GM23338 (cell line): ENCODE measurements around the gene RAD51D. TPM values are rescaled to one million over a fixed set of nuclear protein-coding genes. Genes with fewer than 3 reads are reported as not detected.

Experiments used
- ATAC-seq: fragments of 200-7000 bp; cut with Tn5 transposase; 3 replicates; pipeline ENCODE4 v1.9.1; 2020
- DNase-seq: peaks from one replicate; pipeline ENCODE4 v3.0.0-alpha.2; 2015; ENCODE audit warnings: low spot score
- H2AFZ ChIP-seq: fragments of 200-600 bp; sonication (generic); 2 replicates; pipeline ENCODE4 v1.8.0; 2016; ENCODE audit warnings: antibody characterized with exemption, mild to moderate bottlenecking, moderate library complexity
- H3F3A ChIP-seq: fragments of 200-600 bp; sonication (generic); replicated peaks from 2 replicates; pipeline ENCODE4 v1.8.0; 2017; ENCODE audit warnings: antibody characterized with exemption, mixed run types, low read depth
- H3K27ac ChIP-seq: fragments of 200-600 bp; sonication (generic); 2 replicates; pipeline ENCODE4 v1.6.1; 2016; ENCODE audit warnings: low read depth
- H3K27me3 ChIP-seq: fragments of 200-600 bp; sonication (generic); 2 replicates; pipeline ENCODE4 v1.8.0; 2016; ENCODE audit warnings: mild to moderate bottlenecking, mixed run types, moderate library complexity; ENCODE audit not compliant: insufficient read depth
- H3K36me3 ChIP-seq: fragments of 200-600 bp; sonication (generic); 2 replicates; pipeline ENCODE4 v1.8.0; 2016; ENCODE audit warnings: mild to moderate bottlenecking; ENCODE audit not compliant: insufficient read depth
- H3K4me1 ChIP-seq: fragments of 200-600 bp; sonication (generic); 2 replicates; pipeline ENCODE4 v1.8.0; 2016; ENCODE audit warnings: mild to moderate bottlenecking, moderate library complexity; ENCODE audit not compliant: insufficient read depth
- H3K4me2 ChIP-seq: fragments of 200-600 bp; sonication (generic); 2 replicates; pipeline ENCODE4 v1.7.1; 2017; ENCODE audit warnings: mixed run types
- H3K4me3 ChIP-seq: fragments of 200-600 bp; sonication (generic); 2 replicates; pipeline ENCODE4 v1.6.1; 2016; ENCODE audit warnings: mixed run types
- H3K79me2 ChIP-seq: fragments of 200-600 bp; sonication (generic); replicated peaks from 2 replicates; pipeline ENCODE4 v1.8.0; 2017; ENCODE audit warnings: mild to moderate bottlenecking; ENCODE audit not compliant: insufficient read depth
- H3K9me2 ChIP-seq: fragments of 200-600 bp; sonication (generic); 2 replicates; pipeline ENCODE4 v1.8.0; 2017; ENCODE audit not compliant: insufficient read depth
- H4K20me1 ChIP-seq: fragments of 200-600 bp; sonication (generic); replicated peaks from 2 replicates; pipeline ENCODE4 v1.8.0; 2017; ENCODE audit warnings: mild to moderate bottlenecking; ENCODE audit not compliant: insufficient read depth
- H3K27ac Mint-ChIP-seq: 2 replicates; pipeline ENCODE4 v1.8.0; 2020; ENCODE audit warnings: inconsistent platforms, mild to moderate bottlenecking, moderate library complexity, mixed read lengths
- H3K27me3 Mint-ChIP-seq: 3 replicates; pipeline ENCODE4 v1.8.0; 2022; ENCODE audit warnings: low read depth, mild to moderate bottlenecking, moderate library complexity, mixed read lengths, inconsistent platforms; ENCODE audit not compliant: insufficient read depth, poor library complexity
- H3K36me3 Mint-ChIP-seq: 3 replicates; pipeline ENCODE4 v1.8.0; 2021; ENCODE audit warnings: low read depth, mild to moderate bottlenecking, inconsistent platforms, moderate library complexity, mixed read lengths
- H3K4me1 Mint-ChIP-seq: 3 replicates; pipeline ENCODE4 v1.8.0; 2020; ENCODE audit warnings: mild to moderate bottlenecking, inconsistent platforms, mixed read lengths
- H3K4me3 Mint-ChIP-seq: 3 replicates; pipeline ENCODE4 v1.8.0; 2021; ENCODE audit warnings: moderate library complexity, mild to moderate bottlenecking, inconsistent platforms, mixed read lengths
- H3K9me3 Mint-ChIP-seq: 3 replicates; pipeline ENCODE4 v1.8.0; 2020; ENCODE audit warnings: moderate library complexity, mild to moderate bottlenecking, inconsistent platforms, mixed read lengths
- EZH2 ChIP-seq: fragments of 200-600 bp; sonication (generic); IDR thresholded peaks from one replicate; pipeline ENCODE4 v1.8.0; 2017; ENCODE audit warnings: antibody characterized with exemption, mild to moderate bottlenecking, low read depth; ENCODE audit not compliant: unreplicated experiment
- EZH2phosphoT487 ChIP-seq: fragments of 200-600 bp; sonication (generic); IDR thresholded peaks from one replicate; pipeline ENCODE4 v1.8.1; 2018; ENCODE audit warnings: antibody characterized with exemption; ENCODE audit not compliant: unreplicated experiment
- JUNB ChIP-seq: IDR thresholded peaks from one replicate; pipeline ENCODE4 v1.6.1; 2016; ENCODE audit warnings: antibody characterized with exemption; ENCODE audit not compliant: unreplicated experiment
- POLR2AphosphoS5 ChIP-seq: IDR thresholded peaks from 2 replicates; pipeline ENCODE4 v1.6.1; 2016; ENCODE audit warnings: antibody characterized with exemption, low read depth
- ZNF114 ChIP-seq: fragments of 250-450 bp; sonication (Bioruptor Pico); IDR thresholded peaks from 2 replicates; pipeline ENCODE4 v1.5.0; 2020; ENCODE audit warnings: mild to moderate bottlenecking, moderate library complexity
- ZNF331 ChIP-seq: fragments of 250-450 bp; sonication (Bioruptor Pico); IDR thresholded peaks from 2 replicates; pipeline ENCODE4 v1.5.0; 2020; ENCODE audit warnings: low read depth, mild to moderate bottlenecking, moderate library complexity
- polyA plus RNA-seq: library from polyadenylated mRNA; unstranded; fragments of >200 nt; fragmentation: Nextera tagmentation; extraction: Ambion mirVana; gene quantifications from 2 replicates; pipeline ENCODE4 v1.2.1, GENCODE V29; 2016
- total RNA-seq: library from RNA; depleted of rRNA; stranded (reverse); fragments of >200 nt; shearing (Covaris generic); gene quantifications from 2 replicates; pipeline ENCODE4 v1.2.3, GENCODE V29; 2014
- TF ChIP-seq, protein P1 (sequence below): IDR thresholded peaks from one replicate; pipeline ENCODE4 v1.6.1; 2018; ENCODE audit warnings: antibody characterized with exemption; ENCODE audit not compliant: unreplicated experiment
- TF ChIP-seq, protein P2 (sequence below): IDR thresholded peaks from 2 replicates; pipeline ENCODE4 v1.6.1; 2016; ENCODE audit warnings: antibody characterized with exemption
- TF ChIP-seq, protein P3 (sequence below), 2 experiments: fragments of 200-600 bp in 1 of 2; sonication (generic) in 1 of 2; conservative IDR thresholded peaks; 2 replicates each; pipeline versions ENCODE4 v1.5.1 to v1.6.1; 2016 to 2017; ENCODE audit warnings: antibody characterized with exemption in 2 of 2, low read depth in 2 of 2, mild to moderate bottlenecking in 2 of 2, moderate library complexity in 1 of 2

The RAD51D gene
- total and polyA plus RNA-seq, 2 experiments from 2014 or later, result 5.9 to 11.0 TPM

DNA sequence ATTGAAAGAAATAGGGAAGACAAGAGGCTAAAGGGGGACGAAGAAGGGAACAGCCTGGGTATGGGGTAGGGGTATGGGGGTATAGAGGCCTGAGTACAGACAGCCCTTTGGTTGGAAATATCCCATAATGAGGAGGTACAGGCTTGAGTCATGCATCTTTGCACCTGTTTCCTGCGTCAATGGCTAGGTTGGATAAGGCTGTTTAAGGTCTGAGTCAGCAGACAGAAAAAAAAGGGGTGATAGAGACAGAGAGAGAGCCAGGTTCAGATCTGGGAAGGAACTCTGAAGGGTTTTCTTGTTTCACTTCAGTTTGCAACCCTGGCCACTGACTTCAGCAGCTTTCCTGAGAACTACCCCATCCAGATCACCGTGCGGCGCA is 10.3 kb upstream of the RAD51D start:
- Mint-ChIP-seq H3K9me3 (no peaks in the 10 kb centered on the region; the same call in 2 of the 3 replicates), H3K27me3 (peaks cover 19% of the 10 kb centered on the region), H3K4me3 (no peak overlapping the region), H3K4me1 (no peaks in the 10 kb centered on the region), H3K36me3 (peaks cover 47% of the 10 kb centered on the region), H3K27ac (no peak overlapping the region)
- no peaks in the 10 kb centered on the region; the same call in 1 of the 2 replicates for H4K20me1 ChIP-seq
- no peak overlapping the region for H3K27ac ChIP-seq
- no peaks in the 10 kb centered on the region for H3K27me3 ChIP-seq
- H3K4me1 ChIP-seq, result no peaks in the 10 kb centered on the region
- no peaks in the 10 kb centered on the region for H3K79me2 ChIP-seq
- no peak overlapping the region for H3K4me2 ChIP-seq
- no peak overlapping the region for H2AFZ ChIP-seq
- DNase-seq (no peak), ATAC-seq (no peak)
- H3K4me3 ChIP-seq, result no peak overlapping the region
- peaks cover 6% of the 10 kb centered on the region; the same call in 1 of the 2 replicates for H3F3A ChIP-seq
- peaks cover 21% of the 10 kb centered on the region for H3K36me3 ChIP-seq
- TF ChIP-seq POLR2AphosphoS5, result no peak
- peaks cover 3% of the 10 kb centered on the region; the same call in 1 of the 2 replicates for H3K9me2 ChIP-seq

DNA sequence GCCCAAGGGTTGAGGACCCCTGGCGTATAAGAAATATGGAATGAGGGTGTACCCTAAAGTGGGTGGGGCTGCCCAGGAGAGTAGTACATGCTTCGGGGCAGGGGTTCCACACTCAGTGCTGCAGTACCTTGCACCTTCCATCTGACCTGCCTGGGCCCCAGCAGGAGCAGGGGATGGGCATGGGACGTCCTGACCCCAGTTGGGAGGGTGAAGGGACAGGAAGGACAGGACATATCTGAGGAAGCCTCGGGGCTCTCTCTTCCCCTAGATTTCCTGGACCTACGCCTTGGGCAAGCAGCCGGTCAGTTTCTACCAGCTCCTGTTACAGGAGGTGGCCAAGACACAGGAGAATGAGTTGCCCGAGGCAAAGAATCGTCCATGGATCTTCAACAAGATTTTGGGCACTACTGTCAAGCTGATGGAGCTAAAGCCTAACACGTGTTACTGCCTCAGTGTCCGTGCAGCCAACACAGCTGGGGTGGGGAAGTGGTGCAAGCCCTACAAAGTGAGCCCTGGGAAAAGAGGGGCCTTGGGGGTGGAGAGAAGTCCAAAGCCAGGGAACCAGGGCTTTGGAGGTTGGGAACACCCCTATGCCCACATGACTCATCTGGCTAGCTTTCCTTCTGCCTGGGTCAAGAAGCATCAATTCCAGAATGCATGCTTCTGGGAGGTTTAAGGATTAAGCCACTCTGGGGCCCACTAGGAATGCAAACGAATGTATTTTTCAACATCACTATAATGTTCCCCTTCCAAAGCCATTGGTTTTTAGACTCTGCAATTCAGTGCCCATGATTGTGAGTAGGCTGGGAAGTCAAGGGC is 9.7 kb upstream of the RAD51D start:
- H3K4me1 ChIP-seq, result no peaks in the 10 kb centered on the region
- DNase-seq (no peak), ATAC-seq (no peak; the same call in 2 of the 3 replicates)
- H3K4me3 ChIP-seq, result no peak overlapping the region
- H4K20me1 ChIP-seq, result no peaks in the 10 kb centered on the region; the same call in 1 of the 2 replicates
- H3K4me2 ChIP-seq, result no peak overlapping the region
- H3K27ac ChIP-seq, result no peak overlapping the region
- H3F3A ChIP-seq, result peaks cover 6% of the 10 kb centered on the region; the same call in 1 of the 2 replicates
- H3K79me2 ChIP-seq, result no peaks in the 10 kb centered on the region
- H3K9me3 Mint-ChIP-seq, result no peaks in the 10 kb centered on the region; the same call in 2 of the 3 replicates
- peaks cover 16% of the 10 kb centered on the region for H3K36me3 ChIP-seq
- H2AFZ ChIP-seq, result no peak overlapping the region
- peaks cover 3% of the 10 kb centered on the region; the same call in 1 of the 2 replicates for H3K9me2 ChIP-seq
- H3K27me3 ChIP-seq, result no peaks in the 10 kb centered on the region
- peaks cover 41% of the 10 kb centered on the region for H3K36me3 Mint-ChIP-seq
- H3K27ac Mint-ChIP-seq, result no peak overlapping the region
- peaks cover 19% of the 10 kb centered on the region for H3K27me3 Mint-ChIP-seq
- no peaks in the 10 kb centered on the region for H3K4me1 Mint-ChIP-seq
- no peak overlapping the region for H3K4me3 Mint-ChIP-seq
- TF ChIP-seq, protein P1, sequence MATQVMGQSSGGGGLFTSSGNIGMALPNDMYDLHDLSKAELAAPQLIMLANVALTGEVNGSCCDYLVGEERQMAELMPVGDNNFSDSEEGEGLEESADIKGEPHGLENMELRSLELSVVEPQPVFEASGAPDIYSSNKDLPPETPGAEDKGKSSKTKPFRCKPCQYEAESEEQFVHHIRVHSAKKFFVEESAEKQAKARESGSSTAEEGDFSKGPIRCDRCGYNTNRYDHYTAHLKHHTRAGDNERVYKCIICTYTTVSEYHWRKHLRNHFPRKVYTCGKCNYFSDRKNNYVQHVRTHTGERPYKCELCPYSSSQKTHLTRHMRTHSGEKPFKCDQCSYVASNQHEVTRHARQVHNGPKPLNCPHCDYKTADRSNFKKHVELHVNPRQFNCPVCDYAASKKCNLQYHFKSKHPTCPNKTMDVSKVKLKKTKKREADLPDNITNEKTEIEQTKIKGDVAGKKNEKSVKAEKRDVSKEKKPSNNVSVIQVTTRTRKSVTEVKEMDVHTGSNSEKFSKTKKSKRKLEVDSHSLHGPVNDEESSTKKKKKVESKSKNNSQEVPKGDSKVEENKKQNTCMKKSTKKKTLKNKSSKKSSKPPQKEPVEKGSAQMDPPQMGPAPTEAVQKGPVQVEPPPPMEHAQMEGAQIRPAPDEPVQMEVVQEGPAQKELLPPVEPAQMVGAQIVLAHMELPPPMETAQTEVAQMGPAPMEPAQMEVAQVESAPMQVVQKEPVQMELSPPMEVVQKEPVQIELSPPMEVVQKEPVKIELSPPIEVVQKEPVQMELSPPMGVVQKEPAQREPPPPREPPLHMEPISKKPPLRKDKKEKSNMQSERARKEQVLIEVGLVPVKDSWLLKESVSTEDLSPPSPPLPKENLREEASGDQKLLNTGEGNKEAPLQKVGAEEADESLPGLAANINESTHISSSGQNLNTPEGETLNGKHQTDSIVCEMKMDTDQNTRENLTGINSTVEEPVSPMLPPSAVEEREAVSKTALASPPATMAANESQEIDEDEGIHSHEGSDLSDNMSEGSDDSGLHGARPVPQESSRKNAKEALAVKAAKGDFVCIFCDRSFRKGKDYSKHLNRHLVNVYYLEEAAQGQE, result no peak
- TF ChIP-seq ZNF331 (CRISPR knock-in tag), result no peak
- TF ChIP-seq JUNB, result no peak
- TF ChIP-seq EZH2phosphoT487, result no peak
- no peak for TF ChIP-seq EZH2
- TF ChIP-seq, protein P2, sequence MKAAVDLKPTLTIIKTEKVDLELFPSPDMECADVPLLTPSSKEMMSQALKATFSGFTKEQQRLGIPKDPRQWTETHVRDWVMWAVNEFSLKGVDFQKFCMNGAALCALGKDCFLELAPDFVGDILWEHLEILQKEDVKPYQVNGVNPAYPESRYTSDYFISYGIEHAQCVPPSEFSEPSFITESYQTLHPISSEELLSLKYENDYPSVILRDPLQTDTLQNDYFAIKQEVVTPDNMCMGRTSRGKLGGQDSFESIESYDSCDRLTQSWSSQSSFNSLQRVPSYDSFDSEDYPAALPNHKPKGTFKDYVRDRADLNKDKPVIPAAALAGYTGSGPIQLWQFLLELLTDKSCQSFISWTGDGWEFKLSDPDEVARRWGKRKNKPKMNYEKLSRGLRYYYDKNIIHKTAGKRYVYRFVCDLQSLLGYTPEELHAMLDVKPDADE, result no peak
- no peak for TF ChIP-seq POLR2AphosphoS5
- TF ChIP-seq, protein P3, sequence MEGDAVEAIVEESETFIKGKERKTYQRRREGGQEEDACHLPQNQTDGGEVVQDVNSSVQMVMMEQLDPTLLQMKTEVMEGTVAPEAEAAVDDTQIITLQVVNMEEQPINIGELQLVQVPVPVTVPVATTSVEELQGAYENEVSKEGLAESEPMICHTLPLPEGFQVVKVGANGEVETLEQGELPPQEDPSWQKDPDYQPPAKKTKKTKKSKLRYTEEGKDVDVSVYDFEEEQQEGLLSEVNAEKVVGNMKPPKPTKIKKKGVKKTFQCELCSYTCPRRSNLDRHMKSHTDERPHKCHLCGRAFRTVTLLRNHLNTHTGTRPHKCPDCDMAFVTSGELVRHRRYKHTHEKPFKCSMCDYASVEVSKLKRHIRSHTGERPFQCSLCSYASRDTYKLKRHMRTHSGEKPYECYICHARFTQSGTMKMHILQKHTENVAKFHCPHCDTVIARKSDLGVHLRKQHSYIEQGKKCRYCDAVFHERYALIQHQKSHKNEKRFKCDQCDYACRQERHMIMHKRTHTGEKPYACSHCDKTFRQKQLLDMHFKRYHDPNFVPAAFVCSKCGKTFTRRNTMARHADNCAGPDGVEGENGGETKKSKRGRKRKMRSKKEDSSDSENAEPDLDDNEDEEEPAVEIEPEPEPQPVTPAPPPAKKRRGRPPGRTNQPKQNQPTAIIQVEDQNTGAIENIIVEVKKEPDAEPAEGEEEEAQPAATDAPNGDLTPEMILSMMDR (conservative IDR thresholded peaks at IDR 0.05; ENCODE audit: low read depth in 2 of 2), result no peak
- TF ChIP-seq ZNF114 (CRISPR knock-in tag), result no peak
